Neural progenitor cell (in vitro differentiated cells): ENCODE data around the gene FILIP1. TPM values are rescaled to one million over a fixed set of nuclear protein-coding genes. Genes with fewer than 3 reads are reported as not detected.
A peak's percentile ranks its signal among the peaks of the same experiment; 100 is the strongest.

Experiments used
- DNase-seq: peaks from one replicate; pipeline ENCODE4 v3.0.0-alpha.2; 2016; ENCODE audit warnings: low spot score
- H2AFZ ChIP-seq: fragments of 200-600 bp; sonication (generic); replicated peaks from 2 replicates; pipeline ENCODE4 v1.6.1; 2016; ENCODE audit warnings: antibody characterized with exemption
- H3F3A ChIP-seq: fragments of 200-600 bp; sonication (generic); 2 replicates; pipeline ENCODE4 v1.6.1; 2016; ENCODE audit warnings: antibody characterized with exemption, low read depth
- H3K27ac ChIP-seq: fragments of 200-600 bp; sonication (generic); 2 replicates; pipeline ENCODE4 v1.5.1; 2016; ENCODE audit warnings: mild to moderate bottlenecking
- H3K27me3 ChIP-seq: fragments of 200-600 bp; sonication (generic); 2 replicates; pipeline ENCODE4 v1.6.1; 2016; ENCODE audit warnings: mild to moderate bottlenecking, moderate library complexity
- H3K36me3 ChIP-seq: fragments of 200-600 bp; sonication (generic); 2 replicates; pipeline ENCODE4 v1.5.1; 2016
- H3K4me1 ChIP-seq: fragments of 200-600 bp; sonication (generic); 2 replicates; pipeline ENCODE4 v1.6.1; 2016; ENCODE audit warnings: mixed run types
- H3K4me2 ChIP-seq: fragments of 200-600 bp; sonication (generic); 2 replicates; pipeline ENCODE4 v1.6.1; 2016
- H3K4me3 ChIP-seq: fragments of 200-600 bp; sonication (generic); 2 replicates; pipeline ENCODE4 v1.5.1; 2016
- H3K79me2 ChIP-seq: fragments of 200-600 bp; sonication (generic); 2 replicates; pipeline ENCODE4 v1.6.1; 2016; ENCODE audit warnings: low read depth
- H3K9ac ChIP-seq: fragments of 200-600 bp; sonication (generic); 2 replicates; pipeline ENCODE4 v1.6.1; 2016
- H3K9me3 ChIP-seq: fragments of 200-600 bp; sonication (generic); 2 replicates; pipeline ENCODE4 v1.5.1; 2016; ENCODE audit warnings: low read depth
- H4K20me1 ChIP-seq: fragments of 200-600 bp; sonication (generic); 2 replicates; pipeline ENCODE4 v1.6.1; 2016; ENCODE audit warnings: low read depth
- H3K27ac Mint-ChIP-seq: 3 replicates; pipeline ENCODE4 v1.8.0; 2021; ENCODE audit warnings: mixed read lengths
- H3K27me3 Mint-ChIP-seq: 2 replicates; pipeline ENCODE4 v1.8.0; 2022; ENCODE audit warnings: low read depth, mild to moderate bottlenecking, inconsistent platforms, moderate library complexity, mixed read lengths; ENCODE audit not compliant: insufficient read depth
- H3K36me3 Mint-ChIP-seq: 3 replicates; pipeline ENCODE4 v1.8.0; 2021; ENCODE audit warnings: mixed read lengths
- H3K4me1 Mint-ChIP-seq: 3 replicates; pipeline ENCODE4 v1.8.0; 2021; ENCODE audit warnings: mixed read lengths
- H3K4me3 Mint-ChIP-seq: 3 replicates; pipeline ENCODE4 v1.8.0; 2021; ENCODE audit warnings: mild to moderate bottlenecking, moderate library complexity, mixed read lengths
- H3K9me3 Mint-ChIP-seq: 3 replicates; pipeline ENCODE4 v1.8.0; 2020; ENCODE audit warnings: mixed read lengths
- CTCF ChIP-seq: fragments of 200-600 bp; sonication (generic); IDR thresholded peaks from 2 replicates; pipeline ENCODE4 v1.5.1; 2017; ENCODE audit warnings: antibody characterized with exemption, mild to moderate bottlenecking
- EZH2 ChIP-seq: fragments of 200-600 bp; sonication (generic); IDR thresholded peaks from 2 replicates; pipeline ENCODE4 v1.6.1; 2017; ENCODE audit warnings: antibody characterized with exemption, mild to moderate bottlenecking, moderate library complexity
- EZH2phosphoT487 ChIP-seq: fragments of 200-600 bp; sonication (generic); IDR thresholded peaks from 2 replicates; pipeline ENCODE4 v1.6.1; 2017; ENCODE audit warnings: antibody characterized with exemption
- total RNA-seq: library from RNA; depleted of rRNA; stranded (reverse); fragments of >200 nt; gene quantifications from 2 replicates; pipeline ENCODE4 v1.2.3, GENCODE V29; 2015; ENCODE audit warnings: low replicate concordance

The FILIP1 gene
- total RNA-seq, 1 donor from 2014 or later = 22.6 TPM

GRCh38 chr6:75504465-75505222 is 11.0 kb upstream of the FILIP1 start:
- Mint-ChIP-seq H3K36me3 (no peaks in the 10 kb centered on the region), H3K4me1 (no peaks in the 10 kb centered on the region), H3K4me3 (no peak overlapping the region), H3K27me3 (no peaks in the 10 kb centered on the region), H3K9me3 (no peaks in the 10 kb centered on the region), H3K27ac (no peak overlapping the region)
- no peak overlapping the region for H3K9ac ChIP-seq
- peak overlapping the region; percentile 68 for H2AFZ ChIP-seq
- H4K20me1 ChIP-seq = no peaks in the 10 kb centered on the region
- H3K4me1 ChIP-seq = no peaks in the 10 kb centered on the region
- no peak for TF ChIP-seq EZH2phosphoT487
- no peak for TF ChIP-seq CTCF
- TF ChIP-seq EZH2 = no peak
- H3K9me3 ChIP-seq = no peaks in the 10 kb centered on the region
- no peak overlapping the region for H3K27ac ChIP-seq
- H3K79me2 ChIP-seq = no peaks in the 10 kb centered on the region
- no peaks in the 10 kb centered on the region for H3K36me3 ChIP-seq
- H3K27me3 ChIP-seq = no peaks in the 10 kb centered on the region
- H3K4me3 ChIP-seq = no peak overlapping the region
- no peak for DNase-seq
- peaks cover 4% of the 10 kb centered on the region for H3F3A ChIP-seq
- no peak overlapping the region for H3K4me2 ChIP-seq

DNA sequence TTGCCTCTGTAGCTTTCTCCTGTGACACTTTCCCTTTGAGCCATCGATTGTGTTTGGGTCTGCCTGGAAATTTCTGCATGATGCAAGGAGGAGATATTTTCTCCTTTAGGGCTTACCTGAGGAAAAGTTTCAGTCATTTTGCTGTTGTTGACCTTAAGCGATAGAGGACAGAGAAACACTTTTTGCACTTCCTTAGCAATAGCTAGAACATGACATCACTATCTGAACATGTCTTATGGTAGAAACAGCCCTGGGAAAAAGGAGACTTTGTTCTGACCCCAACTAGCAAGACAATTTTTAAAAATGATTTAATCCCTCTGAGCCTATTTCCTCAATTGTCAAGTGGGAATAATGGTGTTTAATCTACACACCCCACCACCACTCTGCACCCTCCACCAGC is 9.7 kb upstream of the FILIP1 start:
- H3K36me3 Mint-ChIP-seq = no peaks in the 10 kb centered on the region
- no peak overlapping the region for H3K4me3 ChIP-seq

DNA sequence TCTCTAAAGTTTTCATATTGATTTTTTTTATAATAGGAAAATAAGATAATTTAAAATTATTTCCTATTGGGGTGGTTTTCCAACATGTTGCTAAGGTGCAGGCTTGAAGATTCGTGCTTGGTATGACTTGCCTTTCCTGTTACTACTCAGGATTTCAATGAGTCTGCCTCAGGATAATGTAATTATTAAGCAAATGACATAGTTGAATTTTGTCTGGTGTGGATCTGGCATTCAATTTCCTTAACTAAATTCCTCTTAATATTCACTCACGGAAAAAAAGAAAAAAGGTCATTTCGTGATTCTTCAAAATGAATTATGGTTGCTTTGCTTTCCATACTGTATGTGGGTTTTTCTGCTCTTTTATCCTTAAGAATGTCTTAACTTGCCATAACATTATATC is 9.3 kb upstream of the FILIP1 start:
- DNase-seq = no peak
- Histone ChIP-seq H3F3A (peaks cover 4% of the 10 kb centered on the region), H3K36me3 (no peaks in the 10 kb centered on the region), H3K4me1 (no peaks in the 10 kb centered on the region), H3K79me2 (no peaks in the 10 kb centered on the region), H3K27me3 (no peaks in the 10 kb centered on the region), H2AFZ (no peak overlapping the region), H3K9ac (no peak overlapping the region), H3K4me2 (no peak overlapping the region), H3K4me3 (no peak overlapping the region), H3K9me3 (no peaks in the 10 kb centered on the region), H3K27ac (no peak overlapping the region), H4K20me1 (no peaks in the 10 kb centered on the region)
- no peak overlapping the region for H3K4me3 Mint-ChIP-seq
- no peak overlapping the region for H3K27ac Mint-ChIP-seq
- no peaks in the 10 kb centered on the region for H3K36me3 Mint-ChIP-seq
- TF ChIP-seq EZH2phosphoT487 (no peak), CTCF (no peak), EZH2 (no peak)
- H3K27me3 Mint-ChIP-seq = no peaks in the 10 kb centered on the region
- no peaks in the 10 kb centered on the region for H3K9me3 Mint-ChIP-seq
- no peaks in the 10 kb centered on the region for H3K4me1 Mint-ChIP-seq

More for the DNA sequence above, 9.7 kb upstream of the FILIP1 start:
- Histone ChIP-seq H3K79me2 (no peaks in the 10 kb centered on the region), H2AFZ (no peak overlapping the region), H3K27me3 (no peaks in the 10 kb centered on the region), H3K4me1 (no peaks in the 10 kb centered on the region), H3K4me2 (no peak overlapping the region), H3K9me3 (no peaks in the 10 kb centered on the region), H3F3A (peaks cover 4% of the 10 kb centered on the region), H3K27ac (no peak overlapping the region), H3K9ac (no peak overlapping the region), H4K20me1 (no peaks in the 10 kb centered on the region), H3K36me3 (no peaks in the 10 kb centered on the region)
- H3K4me3 Mint-ChIP-seq = no peak overlapping the region
- H3K27ac Mint-ChIP-seq = no peak overlapping the region
- H3K9me3 Mint-ChIP-seq = no peaks in the 10 kb centered on the region
- H3K27me3 Mint-ChIP-seq = no peaks in the 10 kb centered on the region
- no peak for DNase-seq
- no peaks in the 10 kb centered on the region for H3K4me1 Mint-ChIP-seq
- TF ChIP-seq EZH2 = no peak
- TF ChIP-seq CTCF = no peak
- no peak for TF ChIP-seq EZH2phosphoT487
